Stromal cell of bone marrow (primary cell): ENCODE results near the gene ANKIB1.

ENCODE experiments used
- DNase-seq: peaks from one replicate; pipeline ENCODE4 v3.0.0-alpha.2; 2012; ENCODE audit warnings: low read depth

The ANKIB1 gene

GRCh38 chr7:92245487-92246359 lies at the start of gene ANKIB1, which contains the start of gene KRIT1:
Gene ANKIB1 (plus strand): TSS chr7:92245974. CDS start chr7:92294979, 49,005 bp downstream.
Gene KRIT1 (minus strand): TSS chr7:92245914. CDS start chr7:92242135, 3,779 bp downstream.
- DNase-seq = peak; percentile 65

GRCh38 chr7:92200791-92201190 lies 45.0 kb upstream of the ANKIB1 start:
- no peak for DNase-seq

- no peak for DNase-seq
Measured at GRCh38 chr7:92205987-92206386, 39.8 kb upstream of the ANKIB1 start.

- DNase-seq = no peak
Measured at GRCh38 chr7:92206672-92207071, 39.1 kb upstream of the ANKIB1 start.

GRCh38 chr7:92221766-92222165 lies 24.0 kb upstream of the ANKIB1 start:
- no peak for DNase-seq

GRCh38 chr7:92226981-92227380 lies 18.8 kb upstream of the ANKIB1 start:
- DNase-seq = no peak

GRCh38 chr7:92228100-92228499 lies 17.7 kb upstream of the ANKIB1 start:
- no peak for DNase-seq

GRCh38 chr7:92228742-92229141 lies 17.0 kb upstream of the ANKIB1 start:
- no peak for DNase-seq

GRCh38 chr7:92230547-92230946 lies 15.2 kb upstream of the ANKIB1 start:
- DNase-seq = no peak

GRCh38 chr7:92242972-92243371 lies 2.8 kb upstream of the ANKIB1 start:
- DNase-seq = no peak

GRCh38 chr7:92244808-92245486 lies 827 bp upstream of the ANKIB1 start:
- no peak for DNase-seq

- DNase-seq = no peak
Measured at GRCh38 chr7:92246360-92247101, 757 bp downstream of the ANKIB1 start.

- DNase-seq = no peak
Measured at GRCh38 chr7:92250603-92251002, 4.8 kb downstream of the ANKIB1 start.

- DNase-seq = no peak
Measured at GRCh38 chr7:92251181-92251580, 5.4 kb downstream of the ANKIB1 start.

GRCh38 chr7:92253251-92253650 lies 7.5 kb downstream of the ANKIB1 start:
- DNase-seq = no peak

- peak; percentile 33 for DNase-seq
Measured at GRCh38 chr7:92254800-92255199, 9.0 kb downstream of the ANKIB1 start.

- peak; percentile 93 for DNase-seq
Measured at GRCh38 chr7:92255308-92255707, 9.5 kb downstream of the ANKIB1 start.

GRCh38 chr7:92259062-92259461 lies 13.3 kb downstream of the ANKIB1 start:
- no peak for DNase-seq

- DNase-seq = no peak
Measured at GRCh38 chr7:92259610-92260247, 14.0 kb downstream of the ANKIB1 start.

- no peak for DNase-seq
Measured at GRCh38 chr7:92260248-92260781, 14.5 kb downstream of the ANKIB1 start.

- no peak for DNase-seq
Measured at GRCh38 chr7:92266415-92267241, 20.9 kb downstream of the ANKIB1 start.
